DND-41 (cell line): Measurements from ENCODE around the gene SMARCD1.

Source experiments
- ATAC-seq: fragments of 200-7000 bp; cut with Tn5 transposase; 3 replicates; pipeline ENCODE4 v1.9.1; 2021; ENCODE audit warnings: low read depth; ENCODE audit not compliant: insufficient read depth
- DNase-seq: peaks from one replicate; pipeline ENCODE4 v3.0.0-alpha.2; 2020
- H2AFZ ChIP-seq: 2 replicates; pipeline ENCODE4 v1.6.0; 2012; ENCODE audit warnings: low read depth, low read length
- H3K27ac ChIP-seq: 2 replicates; pipeline ENCODE4 v1.5.1; 2012; ENCODE audit warnings: low read length, inconsistent platforms
- H3K27me3 ChIP-seq: fragments of 200-600 bp; sonication (generic); 2 replicates; pipeline ENCODE4 v1.6.0; 2012; ENCODE audit warnings: low read length, mild to moderate bottlenecking, inconsistent platforms; ENCODE audit not compliant: insufficient read depth, poor library complexity
- H3K36me3 ChIP-seq: 2 replicates; pipeline ENCODE4 v1.5.1; 2012; ENCODE audit warnings: low read length, inconsistent platforms; ENCODE audit not compliant: insufficient read depth
- H3K4me1 ChIP-seq: 2 replicates; pipeline ENCODE4 v1.5.1; 2012; ENCODE audit warnings: mild to moderate bottlenecking, low read length; ENCODE audit not compliant: insufficient read depth
- H3K4me2 ChIP-seq: 2 replicates; pipeline ENCODE4 v1.6.0; 2012; ENCODE audit warnings: mild to moderate bottlenecking, moderate library complexity, low read length, inconsistent platforms; ENCODE audit not compliant: insufficient read depth
- H3K4me3 ChIP-seq, 2 experiments: fragments of 200-600 bp in 1 of 2; shearing (Covaris generic) in 1 of 2; 2 replicates each; pipeline ENCODE4 v1.5.1; 2012 to 2016; ENCODE audit warnings: inconsistent platforms in 2 of 2, low read length in 2 of 2, mild to moderate bottlenecking in 2 of 2, low read depth in 1 of 2, moderate library complexity in 1 of 2
- H3K79me2 ChIP-seq: 2 replicates; pipeline ENCODE4 v1.6.0; 2012; ENCODE audit warnings: low read length, inconsistent platforms; ENCODE audit not compliant: insufficient read depth
- H3K9ac ChIP-seq: 2 replicates; pipeline ENCODE4 v1.6.0; 2012; ENCODE audit warnings: low read depth, mild to moderate bottlenecking, inconsistent platforms, low read length, moderate library complexity
- H3K9me3 ChIP-seq: 2 replicates; pipeline ENCODE4 v1.5.1; 2012; ENCODE audit warnings: low read length, moderate library complexity, mild to moderate bottlenecking, inconsistent platforms; ENCODE audit not compliant: insufficient read depth, severe bottlenecking
- H4K20me1 ChIP-seq: 2 replicates; pipeline ENCODE4 v1.6.0; 2012; ENCODE audit warnings: low read length; ENCODE audit not compliant: insufficient read depth
- CTCF ChIP-seq: IDR thresholded peaks from 2 replicates; pipeline ENCODE4 v1.5.1; 2012; ENCODE audit warnings: borderline replicate concordance, low read length, moderate library complexity, mild to moderate bottlenecking; ENCODE audit not compliant: poor library complexity, severe bottlenecking; ENCODE audit errors: extremely low read depth
- EZH2 ChIP-seq: IDR thresholded peaks from 3 replicates; pipeline ENCODE4 v1.6.1; 2012; ENCODE audit warnings: borderline replicate concordance, low read depth, mild to moderate bottlenecking, moderate library complexity, low read length, inconsistent platforms; ENCODE audit not compliant: severe bottlenecking

SMARCD1 gene

GRCh38 chr12:50111693-50112455 is 26.7 kb downstream of the SMARCD1 start, which contains the start of gene COX14:
Gene COX14, plus strand, starts transcription at chr12:50112236. Its CDS starts 7,808 bp downstream, at chr12:50120044.
- Histone ChIP-seq H3K36me3 (peaks cover 18% of the 10 kb centered on the region), H3K79me2 (peaks cover 46% of the 10 kb centered on the region), H3K9ac (peak within 1 kb of the TSS; percentile 70), H3K4me1 (peaks cover 33% of the 10 kb centered on the region), H3K27me3 (no peaks in the 10 kb centered on the region), H3K27ac (peak within 1 kb of the TSS; percentile 86), H3K4me2 (peak within 1 kb of the TSS; percentile 85), H2AFZ (peak within 1 kb of the TSS; percentile 89), H3K9me3 (no peaks in the 10 kb centered on the region), H3K4me3 (peak within 1 kb of the TSS; percentile 92 to 98), H4K20me1 (peaks cover 2% of the 10 kb centered on the region)
- ATAC-seq, result peak; percentile 88
- no peak for TF ChIP-seq EZH2
- TF ChIP-seq CTCF, result peak; percentile 97
- peak; percentile 99 for DNase-seq

- Histone ChIP-seq H3K4me1 (peaks cover 33% of the 10 kb centered on the region), H3K9ac (peak overlapping the region; percentile 70), H3K4me3 (peak overlapping the region; percentile 92 to 98), H3K36me3 (peaks cover 18% of the 10 kb centered on the region), H2AFZ (peak overlapping the region; percentile 89), H3K4me2 (peak overlapping the region; percentile 85), H3K27ac (peak overlapping the region; percentile 86), H3K27me3 (no peaks in the 10 kb centered on the region), H3K79me2 (peaks cover 52% of the 10 kb centered on the region), H3K9me3 (no peaks in the 10 kb centered on the region), H4K20me1 (peaks cover 2% of the 10 kb centered on the region)
- DNase-seq, result no peak
- TF ChIP-seq EZH2 (no peak), CTCF (no peak)
- no peak; the same call in 2 of the 3 replicates for ATAC-seq
Observed at GRCh38 chr12:50112456-50113218, 27.5 kb downstream of the SMARCD1 start.

GRCh38 chr12:50117057-50117622 is 32.0 kb downstream of the SMARCD1 start:
- H2AFZ ChIP-seq, result no peak overlapping the region
- no peaks in the 10 kb centered on the region for H3K9me3 ChIP-seq
- H3K79me2 ChIP-seq, result peaks cover 66% of the 10 kb centered on the region
- peaks cover 6% of the 10 kb centered on the region for H4K20me1 ChIP-seq
- H3K9ac ChIP-seq, result no peak overlapping the region
- H3K27me3 ChIP-seq, result no peaks in the 10 kb centered on the region
- no peak overlapping the region for H3K4me3 ChIP-seq
- H3K4me1 ChIP-seq, result peaks cover 17% of the 10 kb centered on the region
- peaks cover 45% of the 10 kb centered on the region for H3K36me3 ChIP-seq
- no peak overlapping the region for H3K27ac ChIP-seq
- no peak for ATAC-seq
- TF ChIP-seq EZH2, result no peak
- no peak for TF ChIP-seq CTCF
- no peak for DNase-seq
- H3K4me2 ChIP-seq, result no peak overlapping the region
